Fibroblast of upper back skin (primary cell): ENCODE data around the gene SNX8.
"Not testable (repeated sequence)": the region's sequence is repeated elsewhere in the genome, so short reads cannot be mapped to it uniquely, and the experiment has no call there.

Experiments
- DNase-seq: peaks from one replicate; pipeline ENCODE4 v3.0.0-alpha.2; 2013

The SNX8 gene

GRCh38 chr7:2314209-2314955 lies at the start of gene SNX8:
SNX8 (minus strand) TSS chr7:2314441; CDS start chr7:2314421, 20 bp downstream.
- DNase-seq, result peak; percentile 79

GRCh38 chr7:2362385-2363088 lies 48.3 kb upstream of the SNX8 start:
- DNase-seq, result no peak

- no peak for DNase-seq
Measured at GRCh38 chr7:2360796-2361195, 46.6 kb upstream of the SNX8 start.

GRCh38 chr7:2359610-2360009 lies 45.4 kb upstream of the SNX8 start:
- no peak for DNase-seq

GRCh38 chr7:2358968-2359527 lies 44.8 kb upstream of the SNX8 start:
- no peak for DNase-seq

GRCh38 chr7:2357571-2357970 lies 43.3 kb upstream of the SNX8 start:
- DNase-seq, result no peak

- DNase-seq, result no peak
Measured at GRCh38 chr7:2357165-2357564, 42.9 kb upstream of the SNX8 start.

- DNase-seq, result no peak
Measured at GRCh38 chr7:2355705-2356008, 41.4 kb upstream of the SNX8 start.

- DNase-seq, result no peak
Measured at GRCh38 chr7:2354939-2355704, 40.9 kb upstream of the SNX8 start.

- DNase-seq, result peak; percentile 93
Measured at GRCh38 chr7:2354186-2354938, 40.1 kb upstream of the SNX8 start, which contains the start of gene EIF3B. EIF3B (plus strand) TSS chr7:2354827; CDS start chr7:2354922, 95 bp downstream.

- DNase-seq, result peak; percentile 86
Measured at GRCh38 chr7:2353936-2354185, 39.6 kb upstream of the SNX8 start.

- no peak for DNase-seq
Measured at GRCh38 chr7:2353113-2353935, 39.1 kb upstream of the SNX8 start.

GRCh38 chr7:2350861-2351260 lies 36.6 kb upstream of the SNX8 start:
- no peak for DNase-seq

- DNase-seq, result no peak
Measured at GRCh38 chr7:2350055-2350454, 35.8 kb upstream of the SNX8 start.

- DNase-seq, result not testable (repeated sequence)
Measured at GRCh38 chr7:2347351-2348063, 33.3 kb upstream of the SNX8 start.

GRCh38 chr7:2336626-2337299 lies 22.5 kb upstream of the SNX8 start:
- DNase-seq, result no peak

- DNase-seq, result not testable (repeated sequence)
Measured at GRCh38 chr7:2332606-2333231, 18.5 kb upstream of the SNX8 start.

- DNase-seq, result no peak
Measured at GRCh38 chr7:2331707-2332106, 17.5 kb upstream of the SNX8 start.

- DNase-seq, result no peak
Measured at GRCh38 chr7:2330493-2330892, 16.3 kb upstream of the SNX8 start.

GRCh38 chr7:2326951-2327350 lies 12.7 kb upstream of the SNX8 start:
- DNase-seq, result no peak
